ENCODE data around the gene SGCA.

GRCh38 chr17:50213026-50214022 is 47.5 kb downstream of the SGCA start:
- TF ChIP-seq AFF4 (CRISPR knock-in tag; IDR thresholded peaks at IDR 0.05) (no peak), ZNF316 (IDR thresholded peaks at IDR 0.05) (no peak), CTCF (IDR thresholded peaks at IDR 0.05 in 2 of 3, conservative IDR thresholded peaks at IDR 0.05 in 1 of 3; ENCODE audit: insufficient read depth in 2 of 3, low read depth in 1 of 3, low read length in 3 of 3) (peak; percentile 30 to 32 (median 30); a peak in 3 of 6 replicates), JUND (IDR thresholded peaks at IDR 0.05; ENCODE audit: borderline replicate concordance, low read depth, low read length) (no peak), JUND (tag; IDR thresholded peaks at IDR 0.05; ENCODE audit: borderline replicate concordance, low read depth, low read length) (no peak)
